HG02852 (cell line): ENCODE data around the gene KIRREL1.

ENCODE experiments used
- ATAC-seq: cut with Tn5 transposase; IDR thresholded peaks from one replicate; pipeline ENCODE4 v1.9.1; 2021; ENCODE audit warnings: mild to moderate bottlenecking, moderate library complexity; ENCODE audit not compliant: unreplicated experiment

Gene KIRREL1

DNA sequence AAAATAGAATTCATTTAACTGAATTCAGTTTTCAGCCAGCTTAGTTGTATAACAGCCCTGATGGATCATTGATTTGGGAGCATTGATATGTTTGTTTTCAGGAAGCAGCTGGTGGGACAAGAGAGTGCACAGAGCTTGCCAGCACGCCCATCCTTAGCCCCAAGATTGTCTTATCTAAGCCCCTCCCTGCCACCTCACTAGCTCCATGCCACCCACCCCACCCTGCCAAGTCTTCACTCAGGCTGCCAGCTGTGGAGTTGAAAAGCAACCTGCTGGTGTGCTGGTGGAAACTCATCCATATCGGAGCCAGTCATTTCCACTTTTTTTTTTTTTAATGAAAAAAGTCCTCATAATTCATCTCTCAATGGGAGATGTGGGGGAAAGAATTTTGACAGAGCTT lies 11.8 kb downstream of the KIRREL1 start:
- ATAC-seq, result no peak

DNA sequence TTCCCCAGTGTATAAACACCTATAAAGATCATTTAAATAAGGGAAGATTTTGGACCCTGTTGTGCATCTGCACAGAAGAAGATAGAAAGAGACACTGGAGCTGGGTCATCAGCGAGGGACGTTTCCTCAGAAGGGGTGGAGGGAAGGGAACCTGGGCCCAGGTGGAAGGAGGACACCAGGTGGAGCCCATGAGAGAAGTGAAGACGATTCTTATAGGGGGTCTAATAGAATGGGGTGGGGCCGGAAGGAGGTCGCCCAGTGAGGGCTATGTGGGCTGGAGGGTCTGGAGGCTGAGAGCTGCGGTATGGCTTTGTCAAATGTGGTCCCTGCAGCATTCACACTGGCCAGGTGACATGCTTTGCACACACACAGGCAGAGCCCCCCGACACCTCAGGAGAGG lies 13.7 kb downstream of the KIRREL1 start:
- ATAC-seq, result no peak

DNA sequence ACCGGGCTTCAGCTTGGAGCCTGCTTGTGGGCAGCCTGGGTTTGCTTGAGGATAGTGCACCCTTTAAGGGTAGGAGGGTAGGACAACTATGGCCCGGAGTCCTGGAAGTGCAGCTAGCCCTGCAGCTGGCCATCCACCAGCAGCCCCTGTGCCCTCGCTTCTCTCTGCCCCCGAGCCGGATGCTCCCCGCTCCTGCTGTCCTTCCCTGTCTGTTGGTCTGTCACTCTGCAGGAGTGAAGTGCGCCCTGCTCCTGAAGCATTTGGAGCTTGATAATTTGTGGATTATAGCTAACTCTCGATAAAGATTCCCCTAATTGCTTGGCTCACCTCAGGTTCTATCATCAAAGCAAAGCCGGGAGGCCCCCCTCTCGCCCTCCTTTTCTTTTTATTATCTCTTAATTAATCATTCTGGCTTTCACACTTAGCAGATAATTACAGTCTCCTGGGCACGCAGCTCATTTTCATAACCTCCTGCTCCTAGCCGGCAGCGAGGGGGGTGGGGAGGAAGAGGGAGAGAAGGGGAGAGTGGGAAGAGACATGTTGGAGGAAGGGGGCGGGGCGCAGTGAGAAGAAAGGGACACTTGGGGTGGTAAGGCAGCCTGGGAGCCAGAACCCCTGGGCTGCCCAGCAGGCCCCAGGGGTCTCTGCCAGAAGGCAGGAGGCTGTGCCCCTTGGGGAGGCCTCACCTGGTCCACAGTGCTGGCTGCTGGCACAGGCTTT lies 14.4 kb downstream of the KIRREL1 start:
- no peak for ATAC-seq

DNA sequence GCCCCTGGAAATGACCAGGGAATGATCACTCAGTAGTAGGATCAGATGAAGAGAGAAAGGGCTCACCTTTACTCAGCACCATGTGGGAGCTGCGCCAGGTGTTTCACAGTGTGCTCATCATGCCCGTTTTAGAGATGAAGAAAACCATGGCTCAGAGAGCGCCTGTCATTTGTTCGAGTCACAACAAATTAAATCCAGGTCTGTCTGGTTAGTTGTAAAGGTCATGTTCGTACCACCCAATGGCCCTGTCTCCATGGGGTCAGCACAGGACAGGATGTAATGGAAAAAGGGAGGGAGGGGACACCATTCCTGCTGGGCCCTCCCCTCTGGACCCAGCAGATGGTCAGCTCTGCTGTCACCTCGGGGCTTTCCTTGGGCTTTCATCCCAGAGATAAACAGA lies 15.2 kb downstream of the KIRREL1 start:
- ATAC-seq, result no peak

DNA sequence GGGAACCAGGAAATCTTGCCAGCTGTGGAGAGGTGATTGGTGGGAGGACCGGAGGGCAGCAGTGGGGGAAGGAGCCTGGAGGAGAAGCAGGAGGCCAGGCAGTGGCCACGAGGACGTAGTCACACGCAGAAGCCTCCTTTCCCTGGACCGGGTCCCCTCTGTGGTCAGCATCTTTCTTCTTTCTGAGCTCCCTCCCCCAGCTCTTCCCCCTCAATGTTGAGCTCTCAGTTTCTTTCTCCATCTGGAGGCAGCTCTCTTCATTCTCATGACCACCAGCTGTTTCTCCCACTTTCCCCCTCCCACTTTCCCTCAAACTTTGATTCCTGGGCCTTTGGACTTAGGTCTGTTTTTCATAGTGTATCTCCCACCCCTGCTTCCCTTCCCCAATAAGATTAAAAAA lies 18.3 kb downstream of the KIRREL1 start:
- no peak for ATAC-seq

DNA sequence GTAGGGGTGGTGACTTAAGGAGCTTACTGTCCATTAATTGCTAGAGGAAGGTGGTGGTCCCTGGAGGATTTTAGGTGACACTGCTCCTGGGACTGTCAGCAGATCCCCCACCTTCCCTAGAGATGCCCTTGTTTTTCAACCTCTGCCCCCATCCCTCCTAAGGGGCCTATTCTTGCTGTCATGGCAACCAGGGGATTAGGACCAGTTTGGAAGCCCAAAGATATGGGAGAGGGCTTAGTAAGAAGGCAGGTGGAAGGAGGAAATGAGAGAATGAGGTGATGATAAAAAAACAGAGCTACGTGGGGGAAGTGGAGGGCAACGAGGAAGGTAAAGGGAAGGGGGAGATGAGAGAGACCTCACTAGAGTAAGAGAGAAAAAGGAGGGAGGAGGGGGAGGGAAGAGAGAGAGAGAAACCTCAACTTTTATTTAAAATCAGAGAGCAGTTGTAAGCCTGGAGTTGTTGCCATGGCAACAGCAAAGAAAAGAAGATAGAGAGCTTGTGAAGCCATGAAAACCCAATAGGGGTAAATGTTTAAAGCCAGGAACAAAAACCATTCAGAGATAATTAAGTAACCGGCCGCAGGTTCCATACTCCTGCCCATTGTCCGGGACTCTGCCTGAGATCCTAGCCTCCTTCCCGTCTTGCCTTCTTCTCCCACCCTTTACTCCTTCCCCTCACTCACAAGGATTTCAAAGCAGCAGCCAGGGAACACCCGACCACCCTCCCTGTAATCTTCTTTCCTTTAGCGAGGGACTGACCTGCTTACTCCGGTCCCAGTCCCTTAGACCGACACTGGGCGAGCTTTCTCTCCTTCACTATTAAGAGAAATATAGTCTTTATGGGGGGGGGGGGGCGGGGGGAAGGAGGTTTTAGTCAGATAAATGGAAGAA lies 20.6 kb downstream of the KIRREL1 start:
- ATAC-seq, result no peak

DNA sequence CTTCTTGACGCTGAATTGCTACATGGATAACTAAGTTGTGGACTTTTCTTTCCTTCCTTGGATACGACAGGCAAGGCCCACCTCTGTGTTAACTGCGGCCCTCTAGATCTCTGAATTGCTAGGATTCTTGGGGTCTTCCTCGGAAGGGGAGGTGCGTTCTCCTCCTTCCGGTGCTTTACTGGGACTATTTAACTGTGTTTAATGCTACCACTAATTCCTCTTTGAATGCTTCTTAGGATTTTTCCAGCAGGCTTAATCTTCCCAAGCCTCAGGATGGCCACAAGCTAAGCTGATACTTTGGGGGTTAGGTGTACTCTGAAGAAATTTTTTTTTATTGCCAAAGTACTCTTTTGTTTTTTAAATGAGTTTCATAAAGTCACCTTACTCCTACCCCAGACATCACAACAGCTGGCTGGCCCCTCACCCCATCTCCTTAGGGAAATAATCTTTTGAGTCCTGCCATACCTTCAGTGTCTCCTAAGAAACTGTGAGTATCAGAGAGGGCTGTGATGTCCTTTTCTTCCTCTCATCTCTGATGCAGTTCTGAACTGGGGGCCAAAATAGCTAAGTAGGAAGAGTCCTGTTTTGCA lies 21.4 kb downstream of the KIRREL1 start:
- no peak for ATAC-seq

DNA sequence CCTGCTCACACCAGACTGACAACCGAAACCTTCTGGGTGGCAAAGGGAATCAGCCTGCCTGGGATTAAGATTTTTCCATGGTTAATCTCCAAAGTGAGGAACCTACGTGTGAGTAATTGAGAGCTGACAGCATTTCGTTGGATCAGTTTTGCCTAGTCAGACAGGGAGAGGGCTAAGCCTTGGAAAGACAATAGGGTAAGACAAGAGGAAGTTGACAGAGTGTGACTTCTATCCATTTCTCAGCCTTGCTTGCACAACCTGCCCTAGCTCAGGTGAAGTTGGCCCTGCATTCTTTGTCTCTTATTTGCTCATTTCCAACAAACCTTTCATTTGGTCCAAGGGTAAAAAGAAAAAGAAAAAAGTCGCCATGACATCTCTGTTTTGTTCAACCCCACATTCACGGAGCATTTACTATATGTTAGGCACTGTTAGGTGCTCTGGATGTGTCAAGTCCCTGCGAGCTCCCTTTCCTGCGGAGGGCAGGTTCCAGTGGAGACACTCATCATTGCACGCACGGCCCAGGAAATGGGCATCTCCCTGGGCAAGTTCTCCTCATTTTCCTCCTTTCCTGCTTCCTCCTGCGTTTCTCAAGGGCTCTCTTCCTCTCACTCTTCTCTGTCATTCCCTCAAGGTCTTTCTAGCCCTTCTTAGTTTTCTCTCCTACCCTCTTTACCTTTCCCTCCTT lies 23.3 kb downstream of the KIRREL1 start:
- no peak for ATAC-seq

DNA sequence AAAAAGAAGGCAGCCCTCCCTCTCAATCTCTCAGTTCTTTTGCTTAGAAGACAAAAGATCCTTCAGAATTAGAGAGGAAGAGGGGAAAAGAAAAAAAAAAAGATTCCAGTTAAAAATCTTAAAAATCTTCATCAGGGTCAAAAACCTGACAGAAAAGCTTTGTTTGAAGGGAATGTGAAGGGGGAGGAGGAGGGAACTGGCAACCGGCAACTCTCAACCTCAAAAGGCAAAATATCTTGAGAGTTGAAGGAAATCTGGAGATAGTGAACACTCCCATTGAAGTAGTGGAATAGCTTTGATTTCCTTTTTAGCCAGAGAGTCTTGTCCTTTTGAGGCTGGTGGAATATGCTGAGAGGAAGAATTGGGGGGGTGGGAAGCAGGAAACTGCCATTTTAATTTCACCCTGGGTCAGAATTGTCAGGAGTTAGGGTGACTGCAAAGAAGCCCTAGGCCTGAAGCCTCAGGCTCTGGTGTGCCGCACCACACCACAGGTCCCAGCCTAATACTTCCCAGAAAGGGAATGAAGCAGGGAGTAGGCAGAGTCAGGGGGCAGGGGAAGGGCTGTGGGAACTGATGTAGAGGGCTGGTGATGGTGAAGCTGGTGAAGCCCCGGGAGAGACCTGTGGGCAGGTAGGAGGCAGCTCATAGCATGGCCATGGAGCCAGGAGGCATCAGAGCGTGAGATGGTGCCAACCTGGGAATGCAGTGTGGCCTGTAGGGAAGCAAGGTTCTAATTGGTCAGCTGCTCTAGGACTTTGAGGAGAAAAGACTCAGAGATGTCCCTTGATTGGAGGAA lies 24.6 kb downstream of the KIRREL1 start:
- no peak for ATAC-seq

DNA sequence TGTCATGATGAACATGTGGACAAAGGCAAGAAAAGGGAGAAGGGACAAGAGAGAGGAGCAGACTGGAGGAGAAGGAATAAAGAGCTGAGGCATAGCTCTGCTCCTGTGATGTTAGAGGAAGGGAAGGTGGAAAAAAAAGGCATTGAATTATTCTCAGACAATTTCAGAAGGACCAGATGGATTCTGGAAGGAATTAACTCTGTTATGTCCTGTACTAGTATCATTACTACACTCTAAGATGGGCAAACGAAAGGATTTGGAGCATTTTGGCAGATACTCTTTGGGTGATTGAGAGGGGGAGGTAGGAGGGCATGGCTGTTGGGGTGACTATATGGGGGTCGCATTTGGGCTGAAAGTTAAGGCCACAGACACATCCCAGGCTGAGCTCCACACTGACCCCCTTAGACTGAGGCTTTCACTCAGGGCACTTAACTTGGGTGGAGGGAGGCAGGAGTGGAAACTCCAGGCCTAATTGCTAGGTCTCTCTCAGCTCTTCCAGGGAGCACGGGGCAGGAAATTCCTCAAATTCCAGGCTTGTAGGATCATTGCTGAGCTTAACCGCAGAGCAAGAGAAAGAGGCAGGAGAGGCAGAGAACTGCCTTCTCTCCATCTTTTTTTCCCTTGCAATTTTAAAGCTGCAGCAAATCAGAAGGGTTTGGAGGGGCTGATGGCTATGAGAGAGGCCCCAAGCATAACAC lies 25.9 kb downstream of the KIRREL1 start:
- ATAC-seq, result no peak

DNA sequence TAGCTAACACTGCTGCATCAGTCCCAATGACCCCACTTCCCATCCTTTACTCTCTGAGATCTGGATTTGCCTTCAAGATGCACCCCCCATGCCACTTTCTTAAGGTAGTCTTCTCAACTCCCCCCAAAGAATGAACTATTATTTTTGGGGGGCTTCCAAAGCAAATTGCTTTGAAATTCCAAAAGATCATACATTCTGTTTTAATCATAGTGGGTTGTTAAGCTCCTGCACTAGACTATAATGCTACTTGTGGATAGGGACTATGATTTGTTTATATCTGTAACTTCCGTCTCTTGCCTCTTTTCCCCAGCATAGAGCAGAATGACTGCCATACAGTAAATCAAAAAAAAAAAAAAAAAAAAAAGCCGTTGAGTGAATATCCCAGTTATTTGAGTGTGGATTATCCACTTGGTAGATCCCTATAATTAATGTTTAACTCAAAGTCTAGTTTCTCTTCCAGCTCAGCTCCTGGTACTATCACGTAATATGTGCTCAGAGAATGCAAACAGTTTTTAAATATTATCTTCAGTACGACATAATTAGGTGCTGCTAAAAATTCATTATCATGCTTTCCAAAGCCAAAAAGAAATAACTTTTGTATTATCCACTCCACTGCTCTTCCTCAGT lies 26.9 kb downstream of the KIRREL1 start:
- ATAC-seq, result no peak

DNA sequence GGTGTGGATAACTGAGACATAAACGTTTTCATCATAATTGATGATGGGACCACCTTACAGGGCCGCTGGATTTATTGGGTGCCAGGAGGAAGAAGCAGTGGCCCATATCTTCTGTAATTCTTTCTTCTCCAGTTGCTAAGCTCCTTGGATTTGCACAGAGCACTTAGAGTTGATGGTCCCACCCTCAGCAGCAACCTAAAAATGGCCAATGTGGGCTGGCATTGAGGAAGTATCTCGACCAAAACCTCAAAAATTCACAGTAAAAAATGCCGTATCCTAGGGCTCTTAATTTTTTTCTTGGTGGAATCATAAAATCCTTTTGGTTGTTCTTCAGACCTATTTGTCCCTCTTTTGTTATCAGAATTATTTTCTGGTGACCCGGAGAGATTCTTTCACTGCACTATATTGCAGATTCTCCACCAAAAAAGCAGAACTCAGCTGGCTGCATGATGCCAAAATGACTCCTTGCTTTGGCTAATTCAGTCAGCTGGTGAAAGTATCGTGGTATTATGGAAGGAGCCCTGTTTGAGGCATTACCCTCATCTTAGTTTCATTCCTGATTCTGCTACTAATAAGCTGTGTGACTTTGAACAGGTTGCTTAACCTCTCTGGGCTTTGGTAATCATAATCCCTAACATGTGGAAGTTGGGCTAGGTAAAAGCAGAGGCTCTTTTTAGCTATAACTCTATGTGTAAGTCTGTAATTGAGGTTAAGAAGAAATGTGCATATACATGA lies 27.6 kb downstream of the KIRREL1 start:
- ATAC-seq, result no peak

DNA sequence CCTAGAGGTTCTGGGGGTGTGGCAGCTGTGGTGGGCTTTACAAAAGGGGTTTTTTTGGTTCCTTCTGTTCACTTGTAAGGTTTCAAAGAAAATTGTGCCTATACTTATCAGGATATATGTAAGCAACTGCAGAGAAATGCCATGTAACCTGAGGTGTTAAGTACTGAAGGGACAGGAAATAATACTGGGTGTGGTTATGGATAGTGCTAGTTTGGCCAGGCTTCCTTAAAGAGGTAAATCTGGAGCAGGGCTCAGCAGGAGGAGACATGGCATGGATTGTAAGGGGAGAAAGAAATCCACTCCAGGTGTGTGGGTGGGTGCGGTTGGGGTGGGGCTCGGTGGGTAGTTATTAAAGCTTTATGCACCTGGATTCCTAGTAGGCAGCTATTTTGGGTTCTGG lies 28.3 kb downstream of the KIRREL1 start:
- ATAC-seq, result no peak

DNA sequence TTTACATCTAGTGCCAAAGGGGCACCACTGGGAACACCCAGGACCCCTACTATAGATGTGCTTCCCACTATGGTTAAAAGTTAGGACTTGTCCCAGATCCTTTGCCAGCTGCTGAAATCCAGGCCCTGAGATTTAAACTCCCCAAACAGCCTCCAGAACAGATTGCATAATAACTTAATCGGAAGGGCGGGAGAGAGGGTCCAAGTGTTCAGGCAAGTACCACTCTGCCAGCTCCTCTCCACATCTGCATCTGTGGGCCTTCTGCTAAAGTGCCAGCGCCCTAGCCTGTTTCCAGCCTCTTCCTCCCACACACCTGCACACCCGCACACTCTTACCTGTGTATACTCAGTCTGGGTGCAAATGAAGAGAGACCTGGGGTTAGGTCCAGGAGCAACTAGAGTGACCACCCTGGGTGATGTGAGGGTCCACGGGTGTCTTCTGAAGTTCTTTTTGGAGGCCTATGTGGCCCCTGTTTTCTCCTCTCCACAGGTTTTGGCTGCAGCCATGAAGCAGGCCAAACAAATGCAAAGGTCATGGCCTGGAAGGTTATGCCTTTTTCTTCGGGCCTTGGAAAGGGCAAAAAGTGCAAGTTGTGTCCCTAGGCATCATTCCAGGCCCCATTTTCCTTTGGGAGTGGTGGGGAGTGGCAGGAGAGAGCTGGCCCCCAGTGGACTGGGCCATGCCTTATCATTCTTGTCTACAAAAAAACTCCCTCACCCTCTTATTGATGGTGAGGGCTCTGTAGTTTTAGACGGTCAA lies 29.3 kb downstream of the KIRREL1 start:
- no peak for ATAC-seq

DNA sequence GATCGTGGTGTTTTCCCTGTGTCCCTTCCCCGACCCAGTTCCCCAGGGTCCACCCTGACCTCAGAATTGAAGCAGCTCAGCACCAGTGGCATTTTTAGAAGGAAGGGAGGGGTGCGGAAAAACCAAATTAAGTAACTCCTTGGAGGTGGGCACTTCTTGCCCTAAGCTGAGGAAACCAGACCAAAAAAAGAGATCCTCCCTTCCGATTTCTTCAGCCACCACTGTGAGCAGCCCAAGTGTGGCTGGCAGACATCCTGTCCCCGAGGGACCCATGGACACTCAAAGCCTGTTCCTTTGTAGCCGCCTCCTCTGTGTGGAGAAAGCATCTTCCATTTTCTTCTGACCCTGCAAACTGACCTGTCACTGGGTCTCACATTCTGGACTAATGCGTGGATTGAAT lies 31.3 kb downstream of the KIRREL1 start:
- no peak for ATAC-seq

DNA sequence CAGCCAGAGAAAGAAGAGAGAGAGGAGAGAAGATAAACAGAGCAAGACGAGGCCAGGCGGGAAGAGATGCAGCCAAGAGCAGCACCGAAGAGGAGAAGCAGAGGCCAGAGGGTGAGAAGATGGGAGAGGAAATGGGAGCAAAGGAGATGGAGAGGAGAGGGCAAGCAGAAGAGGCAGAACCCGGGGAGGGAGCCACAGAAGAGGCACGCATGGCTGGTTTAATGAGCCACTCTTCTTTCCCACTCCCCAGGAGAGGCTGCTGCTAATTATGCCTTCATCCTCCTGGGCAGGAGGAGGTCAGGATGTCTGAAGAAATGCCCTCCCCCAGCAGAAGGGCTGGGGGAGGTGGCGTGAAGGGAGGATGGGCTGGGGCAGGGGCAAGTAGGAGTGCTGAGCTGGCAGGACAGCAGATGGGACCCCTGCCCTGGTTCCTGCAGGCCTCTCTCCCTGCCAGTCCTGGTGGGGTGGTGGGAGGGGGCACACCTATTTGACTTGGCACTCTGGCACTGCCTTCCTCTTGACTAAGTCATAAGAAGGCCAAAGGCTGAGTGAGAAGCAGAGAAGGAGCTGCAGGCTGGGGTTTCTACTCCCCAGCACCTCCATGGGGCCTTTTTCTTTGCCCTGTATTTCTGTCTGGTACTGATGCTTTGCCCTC lies 32.3 kb downstream of the KIRREL1 start:
- no peak for ATAC-seq

DNA sequence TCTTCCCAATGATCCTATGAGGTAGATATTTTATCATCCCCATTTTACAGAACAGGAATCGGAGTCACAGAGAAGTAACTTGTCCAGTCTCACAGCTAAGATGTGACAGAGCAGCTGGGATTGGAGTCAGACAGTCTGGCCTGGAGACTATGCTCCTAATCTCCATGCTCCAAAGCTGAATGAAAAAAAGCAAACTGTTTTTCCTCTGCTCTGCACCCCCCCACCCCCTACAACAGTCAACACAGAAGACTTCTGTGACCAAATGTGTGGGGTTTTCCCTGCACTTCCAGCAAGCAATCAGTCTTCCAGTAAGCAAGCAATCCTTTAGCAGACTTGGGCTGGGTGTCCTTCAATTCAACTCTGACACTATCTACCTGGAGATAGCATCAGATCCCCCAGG lies 33.2 kb downstream of the KIRREL1 start:
- ATAC-seq, result no peak

DNA sequence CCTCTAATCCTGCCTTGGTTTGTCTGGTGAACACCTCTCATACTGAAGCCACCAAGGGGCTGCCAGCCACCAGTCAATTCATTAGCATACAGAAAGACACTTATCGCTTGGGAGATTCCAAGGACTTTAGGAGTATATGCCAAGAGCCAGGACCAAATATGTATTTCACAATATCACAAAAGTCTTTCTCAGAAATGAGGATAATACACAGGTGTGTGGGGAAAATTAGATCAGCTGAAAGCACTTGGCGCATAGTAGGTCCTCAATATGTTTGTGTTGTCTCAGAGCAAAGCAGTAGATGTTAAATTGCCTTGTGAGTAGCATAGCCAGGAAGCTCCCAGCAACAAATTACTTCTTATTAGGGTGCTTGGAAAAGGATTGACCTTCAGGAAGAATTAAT lies 34.1 kb downstream of the KIRREL1 start:
- no peak for ATAC-seq
